ENCODE data around the gene PSTPIP2. TPM values are rescaled to one million over a fixed set of nuclear protein-coding genes. Genes with fewer than 3 reads are reported as not detected.

PSTPIP2 gene
- total and polyA plus RNA-seq, 10 donors = 18.3 to 153 (median 117) TPM

DNA sequence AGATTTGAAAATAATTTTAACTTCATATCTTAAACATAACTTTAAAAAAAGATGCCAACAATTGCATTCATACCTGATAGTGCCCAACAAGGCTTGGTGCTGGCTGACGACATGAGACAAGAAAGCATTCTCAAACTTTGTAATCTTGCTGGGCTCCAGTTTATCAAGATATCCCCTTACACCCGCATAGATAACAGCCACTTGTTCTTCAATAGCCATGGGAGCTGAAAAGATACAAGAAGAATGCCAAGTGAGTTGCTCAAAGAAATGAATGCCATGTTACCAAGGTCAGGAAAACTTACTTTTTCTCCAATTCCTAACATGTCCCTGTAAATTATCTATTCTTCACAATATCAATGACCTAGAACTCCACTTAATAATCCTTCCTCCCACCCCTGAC lies 12.4 kb upstream of the PSTPIP2 start:
- Histone ChIP-seq H3K27me3 (replicated peaks in 1 of 7) (no peaks in the 10 kb centered on the region), H3K4me3 (no peak overlapping the region), H3K4me1 (no peaks in the 10 kb centered on the region), H3K27ac (no peak overlapping the region), H3K36me3 (peaks cover 0 to 100% (median 96%) of the 10 kb centered on the region in 6 donors), H3K9me3 (peaks cover 0 to 7% (median 2%) of the 10 kb centered on the region in 8 donors)
- intact Hi-C loops (cut with DNase I; ENCODE audit: low total_unique reads) = loop anchor here (10.0 kb wide), 1 partner anchor 160 kb away; no protein-coding TSS in a partner anchor
- no peak for DNase-seq
- WGBS, 5 donors = 90 to 97% (median 96%) methylated on average over 2 of the region's 2 CpGs
- TF ChIP-seq POLR2A (IDR thresholded peaks at IDR 0.05) = no peak
- no peak for TF ChIP-seq POLR2AphosphoS5 (IDR thresholded peaks at IDR 0.05)
- TF ChIP-seq, protein P1, sequence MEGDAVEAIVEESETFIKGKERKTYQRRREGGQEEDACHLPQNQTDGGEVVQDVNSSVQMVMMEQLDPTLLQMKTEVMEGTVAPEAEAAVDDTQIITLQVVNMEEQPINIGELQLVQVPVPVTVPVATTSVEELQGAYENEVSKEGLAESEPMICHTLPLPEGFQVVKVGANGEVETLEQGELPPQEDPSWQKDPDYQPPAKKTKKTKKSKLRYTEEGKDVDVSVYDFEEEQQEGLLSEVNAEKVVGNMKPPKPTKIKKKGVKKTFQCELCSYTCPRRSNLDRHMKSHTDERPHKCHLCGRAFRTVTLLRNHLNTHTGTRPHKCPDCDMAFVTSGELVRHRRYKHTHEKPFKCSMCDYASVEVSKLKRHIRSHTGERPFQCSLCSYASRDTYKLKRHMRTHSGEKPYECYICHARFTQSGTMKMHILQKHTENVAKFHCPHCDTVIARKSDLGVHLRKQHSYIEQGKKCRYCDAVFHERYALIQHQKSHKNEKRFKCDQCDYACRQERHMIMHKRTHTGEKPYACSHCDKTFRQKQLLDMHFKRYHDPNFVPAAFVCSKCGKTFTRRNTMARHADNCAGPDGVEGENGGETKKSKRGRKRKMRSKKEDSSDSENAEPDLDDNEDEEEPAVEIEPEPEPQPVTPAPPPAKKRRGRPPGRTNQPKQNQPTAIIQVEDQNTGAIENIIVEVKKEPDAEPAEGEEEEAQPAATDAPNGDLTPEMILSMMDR (IDR thresholded peaks at IDR 0.05 in 8 of 11, conservative IDR thresholded peaks at IDR 0.05 in 3 of 11) = no peak

DNA sequence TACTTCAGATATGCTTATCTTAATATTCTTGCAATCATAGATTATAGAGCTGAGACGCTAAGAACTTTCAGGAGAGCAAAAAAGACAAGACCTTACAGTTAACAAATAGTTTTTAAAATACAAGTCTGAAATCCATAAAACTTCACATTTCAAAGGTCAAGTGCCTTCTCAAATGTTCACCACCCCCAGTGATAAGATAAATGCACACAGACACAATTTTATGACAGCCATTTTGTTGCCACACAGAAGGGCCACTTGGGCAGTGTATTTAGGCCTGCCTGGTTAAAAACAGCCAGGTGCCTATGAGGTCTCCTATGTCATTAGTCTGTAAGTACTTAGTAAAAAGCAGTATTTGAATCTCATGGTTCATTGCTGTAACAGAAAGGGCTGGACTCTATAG lies 8.1 kb upstream of the PSTPIP2 start:
- H3K36me3 ChIP-seq = peaks cover 0 to 86% (median 59%) of the 10 kb centered on the region in 6 donors
- no peaks in the 10 kb centered on the region for H3K27me3 ChIP-seq (replicated peaks in 1 of 7)
- H3K27ac ChIP-seq = no peak overlapping the region
- H3K4me3 ChIP-seq = no peak overlapping the region
- DNase-seq = no peak
- TF ChIP-seq, protein P1 (IDR thresholded peaks at IDR 0.05 in 8 of 11, conservative IDR thresholded peaks at IDR 0.05 in 3 of 11) = no peak
- TF ChIP-seq POLR2A (IDR thresholded peaks at IDR 0.05) (no peak), POLR2AphosphoS5 (IDR thresholded peaks at IDR 0.05) (no peak)
- H3K4me1 ChIP-seq = no peaks in the 10 kb centered on the region
- intact Hi-C loops (cut with DNase I; ENCODE audit: low total_unique reads) = loop anchor here (10.0 kb wide), 1 partner anchor 155 kb away; no protein-coding TSS in a partner anchor
- H3K9me3 ChIP-seq = no peaks in the 10 kb centered on the region
- 85 to 97% (median 91%) methylated on average over 1 of the region's 1 CpG for WGBS, 5 donors

DNA sequence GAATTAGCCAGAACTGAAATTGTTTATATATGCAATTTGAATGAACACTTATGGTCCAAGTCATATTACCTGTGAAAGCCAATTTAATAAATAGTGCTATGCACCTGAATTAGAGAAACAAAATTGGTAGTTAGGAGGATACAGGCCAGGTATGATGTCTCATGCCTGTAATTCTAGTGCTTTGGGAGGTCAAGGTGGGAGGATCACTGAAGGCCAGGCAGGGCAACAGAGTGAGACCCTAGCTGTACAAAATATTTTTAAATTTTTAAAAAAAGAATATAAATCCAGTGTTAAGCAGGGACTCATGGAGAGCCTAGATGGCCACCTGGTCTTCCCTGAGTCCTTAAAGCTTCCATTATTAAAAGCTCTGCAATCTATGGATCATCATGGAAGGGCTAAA lies 7.3 kb upstream of the PSTPIP2 start:
- no peak overlapping the region for H3K27ac ChIP-seq
- TF ChIP-seq POLR2A (IDR thresholded peaks at IDR 0.05) (no peak), POLR2AphosphoS5 (IDR thresholded peaks at IDR 0.05) (no peak)
- TF ChIP-seq, protein P1 (IDR thresholded peaks at IDR 0.05 in 8 of 11, conservative IDR thresholded peaks at IDR 0.05 in 3 of 11) = no peak

DNA sequence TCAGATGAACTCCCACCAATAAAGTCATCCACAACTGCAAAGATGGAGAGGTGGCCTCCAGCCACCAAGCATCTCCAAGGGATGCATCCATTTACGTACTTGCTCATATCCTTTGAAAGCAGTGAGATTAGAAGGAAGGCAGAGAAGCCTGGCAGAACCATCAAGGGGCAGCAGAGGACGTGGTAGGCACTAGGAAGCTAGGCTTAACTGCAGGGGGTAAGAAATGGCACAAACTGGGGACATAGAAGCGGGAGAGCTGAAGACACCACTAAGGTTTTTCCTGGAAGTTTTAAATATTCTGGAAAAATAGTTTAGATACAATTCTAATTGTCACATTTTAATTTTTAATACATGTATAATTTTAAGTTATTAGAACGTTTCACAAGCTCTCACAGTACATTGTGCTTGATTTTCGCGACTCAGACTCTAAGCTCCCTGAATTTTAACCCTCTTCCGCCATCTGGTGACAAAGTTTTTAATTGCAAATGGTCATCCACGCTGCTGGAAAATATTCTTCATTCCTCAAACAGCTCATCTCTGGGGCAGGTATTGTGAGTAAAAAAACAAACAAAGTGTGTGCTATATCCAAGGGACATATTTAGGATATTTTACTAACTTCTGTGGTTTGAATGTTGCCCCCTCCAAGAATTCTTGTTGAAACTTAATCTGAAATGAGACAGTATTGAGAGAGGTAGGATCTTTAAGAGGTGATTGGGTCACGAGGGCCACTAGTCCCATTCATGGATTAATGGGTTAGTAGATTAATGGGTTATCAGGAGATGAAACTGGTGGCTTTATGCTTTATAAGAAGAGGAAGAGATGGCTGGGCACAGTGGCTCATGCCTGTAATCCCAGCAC lies 1.6 kb upstream of the PSTPIP2 start:
- TF ChIP-seq, protein P1 (IDR thresholded peaks at IDR 0.05 in 8 of 11, conservative IDR thresholded peaks at IDR 0.05 in 3 of 11) = peak; percentile 38 to 83 (median 72)
- TF ChIP-seq POLR2AphosphoS5 (IDR thresholded peaks at IDR 0.05) = no peak
- no peak for TF ChIP-seq POLR2A (IDR thresholded peaks at IDR 0.05)
- intact Hi-C loops (cut with DNase I; ENCODE audit: low total_unique reads) = loop anchor here (10.0 kb wide), 2 partner anchors 99 to 409 kb away; no protein-coding TSS in a partner anchor
- DNase-seq = peak; percentile 50

More for the DNA sequence above, 7.3 kb upstream of the PSTPIP2 start:
- intact Hi-C loops (cut with DNase I; ENCODE audit: low total_unique reads) = loop anchor here (10.0 kb wide), 2 partner anchors 105 to 415 kb away; no protein-coding TSS in a partner anchor
- Histone ChIP-seq H3K36me3 (peaks cover 0 to 80% (median 51%) of the 10 kb centered on the region in 6 donors), H3K9me3 (no peaks in the 10 kb centered on the region), H3K4me3 (no peak overlapping the region), H3K4me1 (no peaks in the 10 kb centered on the region), H3K27me3 (replicated peaks in 1 of 7) (no peaks in the 10 kb centered on the region)
- DNase-seq = no peak

More for the DNA sequence above, 1.6 kb upstream of the PSTPIP2 start:
- H3K4me1 ChIP-seq = peaks cover 12 to 55% (median 46%) of the 10 kb centered on the region in 6 donors
- peak overlapping the region in 1 of 8 donors; percentile 92 for H3K4me3 ChIP-seq
- peaks cover 0 to 24% (median 8%) of the 10 kb centered on the region in 6 donors for H3K36me3 ChIP-seq
- peak overlapping the region in 6 of 8 donors; percentile 92 to 97 (median 94) for H3K27ac ChIP-seq
- H3K27me3 ChIP-seq (replicated peaks in 1 of 7) = peaks cover 0 to 20% (median 0%) of the 10 kb centered on the region in 7 donors
- whole genome bisulfite sequencing, 5 donors = 28 to 31% (median 29%) methylated on average over 9 of the region's 9 CpGs
- no peaks in the 10 kb centered on the region for H3K9me3 ChIP-seq

All from spleen (tissue), 11 donors.